ENCODE results near the gene XPC. TPM values are rescaled to one million over a fixed set of nuclear protein-coding genes. Genes with fewer than 3 reads are reported as not detected.
A peak's percentile ranks its signal among the peaks of the same experiment; 100 is the strongest.
"Not testable (repeated sequence)": the region's sequence is repeated elsewhere in the genome, so short reads cannot be mapped to it uniquely, and the experiment has no call there.

Gene XPC
- total and polyA plus RNA-seq, 12 donors = 7.3 to 15.8 (median 9.8) TPM

GRCh38 chr3:14124223-14124614, 54.2 kb downstream of the XPC start:
- DNase-seq (peak; percentile 65 to 79), ATAC-seq (peak; percentile 5 to 71 (median 47))
- H3K36me3 ChIP-seq = peaks cover 0 to 48% (median 8%) of the 10 kb centered on the region in 9 donors
- intact Hi-C loops (cut with DNase I) = loop anchor here in 8 of 10 donors (1.0 to 10.0 kb wide), 5 partner anchors 55 to 469 kb away; partner anchors contain the start of genes LSM3 (in 2 of the 8) and XPC (in 2 of the 8)
- no peaks in the 10 kb centered on the region for H3K27me3 ChIP-seq
- peak overlapping the region; percentile 68 to 98 (median 81) for H3K4me3 ChIP-seq
- peak overlapping the region; percentile 78 to 97 (median 93) for H3K27ac ChIP-seq
- peaks cover 7 to 47% (median 41%) of the 10 kb centered on the region in 9 donors for H3K4me1 ChIP-seq
- H3K9me3 ChIP-seq = no peaks in the 10 kb centered on the region
- TF ChIP-seq CTCF (IDR thresholded peaks at IDR 0.05) = no peak
- 0 to 1% methylated on average over 37 of the region's 37 CpGs for WGBS, 2 donors

GRCh38 chr3:14123308-14124222, 54.8 kb downstream of the XPC start:
- no peaks in the 10 kb centered on the region for H3K9me3 ChIP-seq
- H3K4me3 ChIP-seq = peak overlapping the region; percentile 68 to 98 (median 81)
- intact Hi-C loops (cut with DNase I) = loop anchor here in 8 of 10 donors (1.0 to 10.0 kb wide), 5 partner anchors 55 to 469 kb away; partner anchors contain the start of genes LSM3 (in 2 of the 8) and XPC (in 2 of the 8)
- DNase-seq = no peak
- peak overlapping the region; percentile 78 to 97 (median 93) for H3K27ac ChIP-seq
- H3K27me3 ChIP-seq = no peaks in the 10 kb centered on the region
- no peak for ATAC-seq
- 56 to 58% methylated on average over 15 of the region's 15 CpGs for WGBS, 2 donors
- TF ChIP-seq CTCF (IDR thresholded peaks at IDR 0.05) = no peak
- peaks cover 9 to 52% (median 47%) of the 10 kb centered on the region in 9 donors for H3K4me1 ChIP-seq
- H3K36me3 ChIP-seq = peaks cover 0 to 46% (median 8%) of the 10 kb centered on the region in 9 donors

GRCh38 chr3:14122301-14122700, 56.1 kb downstream of the XPC start:
- Histone ChIP-seq H3K27ac (no peak overlapping the region), H3K9me3 (no peaks in the 10 kb centered on the region), H3K4me3 (no peak overlapping the region), H3K4me1 (peaks cover 9 to 53% (median 43%) of the 10 kb centered on the region in 9 donors), H3K27me3 (no peaks in the 10 kb centered on the region), H3K36me3 (peaks cover 0 to 36% (median 8%) of the 10 kb centered on the region in 9 donors)
- ATAC-seq (no peak), DNase-seq (no peak)
- WGBS, 2 donors = 85 to 87% methylated on average over 3 of the region's 3 CpGs
- no peak for TF ChIP-seq CTCF (IDR thresholded peaks at IDR 0.05)
- intact Hi-C loops (cut with DNase I) = loop anchor here in 5 of 10 donors (5.0 to 10.0 kb wide), 3 partner anchors 225 to 468 kb away; no protein-coding TSS in a partner anchor

GRCh38 chr3:14121859-14122258, 56.5 kb downstream of the XPC start:
- H3K27ac ChIP-seq = no peak overlapping the region
- 93 to 94% methylated on average over 5 of the region's 5 CpGs for WGBS, 2 donors

GRCh38 chr3:14120921-14121448, 57.4 kb downstream of the XPC start:
- Histone ChIP-seq H3K4me1 (peaks cover 5 to 40% (median 30%) of the 10 kb centered on the region in 9 donors), H3K36me3 (peaks cover 0 to 41% (median 8%) of the 10 kb centered on the region in 9 donors)
- not testable (repeated sequence) for ATAC-seq, H3K9me3 ChIP-seq, H3K27me3 ChIP-seq, DNase-seq, H3K4me3 ChIP-seq, H3K27ac ChIP-seq
- WGBS, 2 donors = 95 to 96% methylated on average over 2 of the region's 2 CpGs
- intact Hi-C loops (cut with DNase I) = loop anchor here in 5 of 10 donors (5.0 to 10.0 kb wide), 3 partner anchors 224 to 466 kb away; no protein-coding TSS in a partner anchor

More at GRCh38 chr3:14121859-14122258, 56.5 kb downstream of the XPC start:
- H3K4me1 ChIP-seq = peaks cover 9 to 48% (median 38%) of the 10 kb centered on the region in 9 donors
- no peaks in the 10 kb centered on the region for H3K27me3 ChIP-seq
- no peak for TF ChIP-seq CTCF (IDR thresholded peaks at IDR 0.05)
- ATAC-seq = no peak
- peaks cover 0 to 34% (median 8%) of the 10 kb centered on the region in 9 donors for H3K36me3 ChIP-seq
- no peak overlapping the region for H3K4me3 ChIP-seq
- H3K9me3 ChIP-seq = no peaks in the 10 kb centered on the region
- DNase-seq = no peak
- intact Hi-C loops (cut with DNase I) = loop anchor here in 5 of 10 donors (5.0 to 10.0 kb wide), 3 partner anchors 225 to 467 kb away; no protein-coding TSS in a partner anchor
